ENCODE measurements around the gene MMP21. TPM values are rescaled to one million over a fixed set of nuclear protein-coding genes. Genes with fewer than 3 reads are reported as not detected.

Gene MMP21
- total and polyA plus RNA-seq, 2 of the 13 experiments (the other 11 are each of a cell fraction or from before 2014, with no cell fraction given): not detected

- TF ChIP-seq ZNF687 (CRISPR knock-in tag; IDR thresholded peaks at IDR 0.05): peak; percentile 97
- TF ChIP-seq ETS1 (CRISPR knock-in tag; IDR thresholded peaks at IDR 0.05): peak; percentile 28; the same call in 1 of the 2 replicates
- no peak for TF ChIP-seq ZNF160 (CRISPR knock-in tag; IDR thresholded peaks at IDR 0.05)
- TF ChIP-seq BRF2 (CRISPR knock-in tag; IDR thresholded peaks at IDR 0.05): 0 out of 2 replicates have a peak, but pooled peaks have one; percentile 18
- TF ChIP-seq EED (CRISPR knock-in tag; IDR thresholded peaks at IDR 0.05): peak; percentile 79; the same call in 1 of the 2 replicates
- TF ChIP-seq YEATS4 (CRISPR knock-in tag; IDR thresholded peaks at IDR 0.05; ENCODE audit: borderline replicate concordance): peak; percentile 95; the same call in 1 of the 2 replicates
- TF ChIP-seq NCOA5 (CRISPR knock-in tag; IDR thresholded peaks at IDR 0.05): no peak
- no peak for TF ChIP-seq TCF7 (IDR thresholded peaks at IDR 0.05; ENCODE audit: low read depth)
- TF ChIP-seq SP140L (CRISPR knock-in tag; IDR thresholded peaks at IDR 0.05; ENCODE audit: borderline replicate concordance): no peak
- 0 out of 2 replicates have a peak, but pooled peaks have one; percentile 26 for TF ChIP-seq MYPOP (CRISPR knock-in tag; IDR thresholded peaks at IDR 0.05)
- no peak for TF ChIP-seq ZXDC (CRISPR knock-in tag; IDR thresholded peaks at IDR 0.05)
- 0 out of 2 replicates have a peak, but pooled peaks have one; percentile 47 for TF ChIP-seq TMF1 (CRISPR knock-in tag; IDR thresholded peaks at IDR 0.05; ENCODE audit: low read depth)
- TF ChIP-seq HDAC1 (CRISPR knock-in tag; IDR thresholded peaks at IDR 0.05): peak; percentile 92
- TF ChIP-seq ZNF879 (CRISPR knock-in tag; IDR thresholded peaks at IDR 0.05): no peak
- 0 out of 2 replicates have a peak, but pooled peaks have one; percentile 69 for TF ChIP-seq ZNF251 (CRISPR knock-in tag; IDR thresholded peaks at IDR 0.05)
- TF ChIP-seq EEA1 (CRISPR knock-in tag; IDR thresholded peaks at IDR 0.05; ENCODE audit: borderline replicate concordance): no peak
- no peak for TF ChIP-seq HNF4G (IDR thresholded peaks at IDR 0.05; ENCODE audit: borderline replicate concordance, low read depth, low read length)
- TF ChIP-seq HNF4G (CRISPR knock-in tag; IDR thresholded peaks at IDR 0.05; ENCODE audit: borderline replicate concordance, low read depth): no peak; the same call in 1 of the 2 replicates
Observed at GRCh38 chr10:125719173-125720001, 56.2 kb downstream of the MMP21 start, which contains the start of gene EDRF1 (continued).
